ENCODE data around the gene GNA15.
"Not testable (repeated sequence)": the region's sequence is repeated elsewhere in the genome, so short reads cannot be mapped to it uniquely, and the experiment has no call there.

GNA15 gene

GRCh38 chr19:3150739-3151329 lies 15.0 kb downstream of the GNA15 start:
- no peak for DNase-seq

- DNase-seq = no peak
Measured at GRCh38 chr19:3151563-3152418, 16.0 kb downstream of the GNA15 start.

- DNase-seq = no peak
Measured at GRCh38 chr19:3152419-3152780, 16.6 kb downstream of the GNA15 start.

GRCh38 chr19:3153286-3154230 lies 17.7 kb downstream of the GNA15 start:
- DNase-seq = no peak

- DNase-seq = not testable (repeated sequence)
Measured at GRCh38 chr19:3154447-3154846, 18.6 kb downstream of the GNA15 start.

- DNase-seq = peak; percentile 97 to 99 (median 97)
Measured at GRCh38 chr19:3154957-3155736, 19.3 kb downstream of the GNA15 start.

- no peak for DNase-seq
Measured at GRCh38 chr19:3157096-3157845, 21.4 kb downstream of the GNA15 start.

GRCh38 chr19:3159565-3159964 lies 23.7 kb downstream of the GNA15 start:
- DNase-seq = no peak

- no peak for DNase-seq
Measured at GRCh38 chr19:3160219-3160618, 24.4 kb downstream of the GNA15 start.

GRCh38 chr19:3161453-3161852 lies 25.6 kb downstream of the GNA15 start:
- peak; percentile 47 to 62 (median 58) for DNase-seq

- DNase-seq = peak in 2 of 3 donors; percentile 52 to 54
Measured at GRCh38 chr19:3162418-3163229, 26.8 kb downstream of the GNA15 start.

- DNase-seq = peak; percentile 69 to 80 (median 76)
Measured at GRCh38 chr19:3163230-3163886, 27.5 kb downstream of the GNA15 start.

GRCh38 chr19:3163943-3164342 lies 28.1 kb downstream of the GNA15 start:
- DNase-seq = no peak

GRCh38 chr19:3167533-3168272 lies 31.9 kb downstream of the GNA15 start:
- DNase-seq = no peak

- peak in 1 of 3 donors; percentile 8 for DNase-seq
Measured at GRCh38 chr19:3171894-3172672, 36.2 kb downstream of the GNA15 start.

- DNase-seq = not testable (repeated sequence)
Measured at GRCh38 chr19:3172673-3173000, 36.8 kb downstream of the GNA15 start.

- no peak for DNase-seq
Measured at GRCh38 chr19:3175781-3176714, 40.2 kb downstream of the GNA15 start.
